Fibroblast of lung (primary cell): ENCODE measurements around the gene SOX13. TPM values are rescaled to one million over a fixed set of nuclear protein-coding genes. Genes with fewer than 3 reads are reported as not detected.
A peak's percentile ranks its signal among the peaks of the same experiment; 100 is the strongest.

Experiments
- DNase-seq, 2 donors: peaks; one replicate each; pipeline versions ENCODE4 v3.0.0 to v3.0.0-alpha.2; 2010; ENCODE audit warnings: low read depth in 2 of 2
- H2AFZ ChIP-seq: 2 replicates; pipeline ENCODE4 v1.5.1; 2012; ENCODE audit warnings: low read length, control low read depth, inconsistent platforms
- H3K27ac ChIP-seq: 2 replicates; pipeline ENCODE4 v1.5.1; 2011; ENCODE audit warnings: low read length, control low read depth; ENCODE audit not compliant: insufficient read depth
- H3K27me3 ChIP-seq: 2 replicates; pipeline ENCODE4 v1.5.1; 2011; ENCODE audit warnings: mild to moderate bottlenecking, low read length; ENCODE audit not compliant: control insufficient read depth, insufficient read depth
- H3K36me3 ChIP-seq: 2 replicates; pipeline ENCODE4 v1.5.1; 2011; ENCODE audit warnings: low read length; ENCODE audit not compliant: control insufficient read depth, insufficient read depth
- H3K4me1 ChIP-seq: 2 replicates; pipeline ENCODE4 v1.5.1; 2011; ENCODE audit warnings: low read length; ENCODE audit not compliant: control insufficient read depth, insufficient read depth; ENCODE audit errors: extremely low read depth
- H3K4me2 ChIP-seq: 2 replicates; pipeline ENCODE4 v1.5.1; 2011; ENCODE audit warnings: low read length, control low read depth; ENCODE audit not compliant: insufficient read depth; ENCODE audit errors: extremely low read depth
- H3K4me3 ChIP-seq, 4 experiments: fragments of 200-600 bp in 1 of 4; sonication (generic) in 1 of 4; replicated peaks in 1 of 4; 2 replicates each; pipeline ENCODE4 v1.5.1; 2011 to 2016; ENCODE audit warnings: low read length in 4 of 4, low read depth in 3 of 4, mild to moderate bottlenecking in 3 of 4, control low read depth in 2 of 4, inconsistent platforms in 1 of 4, mixed read lengths in 1 of 4; ENCODE audit not compliant: insufficient read depth in 1 of 4; ENCODE audit errors: control extremely low read depth in 1 of 4
- H3K79me2 ChIP-seq: 2 replicates; pipeline ENCODE4 v1.5.1; 2012; ENCODE audit warnings: mild to moderate bottlenecking, low read length, inconsistent platforms; ENCODE audit not compliant: control insufficient read depth, insufficient read depth
- H3K9ac ChIP-seq: 2 replicates; pipeline ENCODE4 v1.5.1; 2011; ENCODE audit warnings: mild to moderate bottlenecking, low read length, control low read depth; ENCODE audit not compliant: insufficient read depth
- H3K9me3 ChIP-seq: 2 replicates; pipeline ENCODE4 v1.5.1; 2012; ENCODE audit warnings: low read depth, low read length; ENCODE audit not compliant: control insufficient read depth, insufficient read depth
- H4K20me1 ChIP-seq: 2 replicates; pipeline ENCODE4 v1.5.1; 2011; ENCODE audit warnings: low read length; ENCODE audit not compliant: control insufficient read depth, insufficient read depth; ENCODE audit errors: extremely low read depth
- EZH2 ChIP-seq: IDR thresholded peaks from 2 replicates; pipeline ENCODE4 v1.5.1; 2012; ENCODE audit warnings: low read length, control low read depth, mild to moderate bottlenecking; ENCODE audit errors: missing control alignments
- polyA minus RNA-seq: library from RNA; depleted of rRNA, polyadenylated mRNA; stranded (reverse); fragments of >200 nt; gene quantifications from 2 replicates; pipeline ENCODE4 v1.2.3, GENCODE V29; 2011; ENCODE audit warnings: low replicate concordance
- polyA plus RNA-seq, 2 donors: library from polyadenylated mRNA; depleted of rRNA in 1 of 2; stranded (reverse) in 1 of 2; unstranded in 1 of 2; fragments of >200 nt; gene quantifications; 2 replicates each; pipeline ENCODE4 v1.2.1, GENCODE V29; 2011 to 2012; ENCODE audit warnings: missing spikeins in 1 of 2
- total RNA-seq: library from RNA; depleted of rRNA; stranded (reverse); fragments of >200 nt; gene quantifications from 2 replicates; pipeline ENCODE4 v1.2.1, GENCODE V29; 2014
- TF ChIP-seq, protein P1 (sequence below), 2 donors: IDR thresholded peaks in 1 of 2; conservative IDR thresholded peaks in 1 of 2; 1 replicate in 1 of 2; 2 replicates in 1 of 2; pipeline ENCODE4 v1.5.1; 2011 to 2012; ENCODE audit warnings: low read length in 2 of 2, control low read depth in 1 of 2, inconsistent platforms in 1 of 2, low read depth in 1 of 2, mild to moderate bottlenecking in 1 of 2

SOX13 gene
- total RNA-seq (1.5 and 2.0 TPM in 2 replicates), polyA plus RNA-seq (3.1 and 5.5 TPM in 2 replicates), polyA minus RNA-seq (5.0 and 20.1 TPM in 2 replicates)
- polyA plus RNA-seq (2012), result 2.5 and 5.2 TPM in 2 replicates

DNA sequence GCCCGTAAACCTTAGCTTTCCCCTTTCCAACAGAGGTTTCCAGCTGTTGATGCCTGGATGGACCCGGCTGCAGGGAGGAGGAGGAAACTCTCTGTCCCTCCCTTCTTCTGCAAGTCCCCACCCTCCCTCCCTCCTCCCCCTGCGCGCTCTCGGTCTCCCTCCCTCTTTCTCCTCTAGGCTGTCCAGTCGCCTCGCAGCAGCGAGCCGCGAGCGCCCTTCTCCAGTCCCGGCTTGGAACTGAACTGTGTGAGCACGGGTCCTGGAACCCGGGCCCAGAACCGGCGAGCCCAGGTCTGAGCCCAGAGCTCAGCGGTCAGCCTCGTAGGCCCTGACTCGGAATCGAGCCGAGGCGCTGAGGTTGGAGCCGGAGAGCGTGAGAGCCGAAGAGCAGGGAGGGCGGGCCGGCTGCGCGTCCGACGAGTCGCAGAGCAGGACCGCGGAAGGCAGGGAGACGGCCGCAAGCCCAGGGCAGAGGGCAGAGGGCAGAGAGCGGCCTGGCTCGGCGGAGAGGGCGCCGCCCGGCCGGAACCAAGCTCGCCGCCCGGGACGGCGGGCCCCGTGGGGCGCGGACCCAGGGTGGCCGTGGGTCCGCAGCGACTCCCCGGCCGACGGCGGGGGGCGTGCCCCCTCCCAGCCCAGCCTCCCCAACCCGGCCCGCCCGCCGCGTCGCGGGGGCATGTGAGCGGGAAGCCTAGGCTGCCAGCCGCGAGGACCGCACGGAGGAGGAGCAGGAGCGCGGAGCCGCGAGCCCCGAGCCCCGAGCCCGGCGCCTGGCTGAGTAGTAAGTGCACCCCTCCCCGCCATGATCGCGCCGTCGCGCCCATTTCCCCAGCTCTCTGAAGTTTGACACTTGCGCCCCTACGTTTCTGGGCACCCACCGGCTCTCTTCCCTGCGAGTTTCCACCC is at the start of gene SOX13:
SOX13 (plus strand) TSS at position 185 of the 906 bp plus-strand sequence. CDS start 39,801 bp downstream, outside the sequence.
- Histone ChIP-seq H3K4me2 (peak within 1 kb of the TSS; percentile 94), H3K27ac (peak within 1 kb of the TSS; percentile 52), H4K20me1 (no peaks in the 10 kb centered on the region), H3K9ac (peak within 1 kb of the TSS; percentile 67), H3K27me3 (no peaks in the 10 kb centered on the region), H3K9me3 (no peaks in the 10 kb centered on the region), H3K4me1 (peaks cover 11% of the 10 kb centered on the region), H3K79me2 (no peaks in the 10 kb centered on the region), H2AFZ (peak within 1 kb of the TSS; percentile 84), H3K36me3 (no peaks in the 10 kb centered on the region), H3K4me3 (peak within 1 kb of the TSS; percentile 47 to 72 (median 64))
- DNase-seq, result peak; percentile 88 to 91
- TF ChIP-seq, protein P1, sequence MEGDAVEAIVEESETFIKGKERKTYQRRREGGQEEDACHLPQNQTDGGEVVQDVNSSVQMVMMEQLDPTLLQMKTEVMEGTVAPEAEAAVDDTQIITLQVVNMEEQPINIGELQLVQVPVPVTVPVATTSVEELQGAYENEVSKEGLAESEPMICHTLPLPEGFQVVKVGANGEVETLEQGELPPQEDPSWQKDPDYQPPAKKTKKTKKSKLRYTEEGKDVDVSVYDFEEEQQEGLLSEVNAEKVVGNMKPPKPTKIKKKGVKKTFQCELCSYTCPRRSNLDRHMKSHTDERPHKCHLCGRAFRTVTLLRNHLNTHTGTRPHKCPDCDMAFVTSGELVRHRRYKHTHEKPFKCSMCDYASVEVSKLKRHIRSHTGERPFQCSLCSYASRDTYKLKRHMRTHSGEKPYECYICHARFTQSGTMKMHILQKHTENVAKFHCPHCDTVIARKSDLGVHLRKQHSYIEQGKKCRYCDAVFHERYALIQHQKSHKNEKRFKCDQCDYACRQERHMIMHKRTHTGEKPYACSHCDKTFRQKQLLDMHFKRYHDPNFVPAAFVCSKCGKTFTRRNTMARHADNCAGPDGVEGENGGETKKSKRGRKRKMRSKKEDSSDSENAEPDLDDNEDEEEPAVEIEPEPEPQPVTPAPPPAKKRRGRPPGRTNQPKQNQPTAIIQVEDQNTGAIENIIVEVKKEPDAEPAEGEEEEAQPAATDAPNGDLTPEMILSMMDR (conservative IDR thresholded peaks at IDR 0.05 in 1 of 2, IDR thresholded peaks at IDR 0.05 in 1 of 2; ENCODE audit: low read depth in 1 of 2, low read length in 2 of 2), result peak; percentile 9 to 22
- no peak for TF ChIP-seq EZH2

DNA sequence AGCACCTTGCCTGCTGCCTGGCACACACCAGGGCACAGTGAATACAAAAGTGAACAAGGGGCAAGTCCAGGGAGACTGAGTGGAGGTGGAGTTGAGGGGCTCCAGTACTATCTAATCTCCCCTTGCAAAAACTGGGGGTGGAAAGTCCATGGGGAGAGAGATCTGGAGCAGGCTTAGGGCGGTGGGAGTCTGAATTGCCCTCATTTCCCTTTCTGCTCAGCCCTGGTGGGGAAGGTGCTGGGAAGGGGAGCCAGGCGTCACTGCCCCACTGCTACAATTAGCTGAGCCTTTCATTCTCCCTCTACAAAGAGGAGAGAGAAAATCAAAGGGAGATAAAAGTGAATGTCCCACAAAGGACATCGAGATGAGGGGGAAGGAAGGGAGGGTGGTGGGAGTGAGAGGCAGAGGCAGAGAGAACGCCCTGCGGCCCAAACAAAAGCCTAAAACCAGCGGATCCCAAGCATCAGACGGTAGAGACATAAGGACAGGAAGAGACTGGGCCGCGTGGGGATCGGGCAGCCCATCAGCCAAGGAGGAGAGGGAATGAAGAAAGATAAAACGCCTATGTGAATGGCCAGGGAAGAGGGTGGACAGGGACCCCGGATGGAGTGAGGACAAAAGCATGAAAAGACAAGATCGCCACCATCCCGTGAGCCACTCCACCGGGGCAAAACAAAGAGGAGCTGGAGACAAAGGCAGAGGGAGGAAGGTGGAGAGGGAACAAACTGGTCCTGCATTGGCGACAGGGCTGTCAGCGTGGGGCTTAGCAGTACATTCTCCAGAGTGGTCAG is 46.8 kb upstream of the SOX13 start:
- H3K27me3 ChIP-seq, result peaks cover 17% of the 10 kb centered on the region
- H3K27ac ChIP-seq, result no peak overlapping the region
- H3K36me3 ChIP-seq, result no peaks in the 10 kb centered on the region
- no peak overlapping the region for H2AFZ ChIP-seq
- TF ChIP-seq, protein P1 (conservative IDR thresholded peaks at IDR 0.05 in 1 of 2, IDR thresholded peaks at IDR 0.05 in 1 of 2; ENCODE audit: low read depth in 1 of 2, low read length in 2 of 2), result no peak
- TF ChIP-seq EZH2, result no peak
- H3K9me3 ChIP-seq, result no peaks in the 10 kb centered on the region
- DNase-seq, result no peak
- H3K4me3 ChIP-seq, result no peak overlapping the region
- H3K4me1 ChIP-seq, result no peaks in the 10 kb centered on the region
- H4K20me1 ChIP-seq, result no peaks in the 10 kb centered on the region
- H3K4me2 ChIP-seq, result no peak overlapping the region
- H3K79me2 ChIP-seq, result no peaks in the 10 kb centered on the region
- no peak overlapping the region for H3K9ac ChIP-seq

DNA sequence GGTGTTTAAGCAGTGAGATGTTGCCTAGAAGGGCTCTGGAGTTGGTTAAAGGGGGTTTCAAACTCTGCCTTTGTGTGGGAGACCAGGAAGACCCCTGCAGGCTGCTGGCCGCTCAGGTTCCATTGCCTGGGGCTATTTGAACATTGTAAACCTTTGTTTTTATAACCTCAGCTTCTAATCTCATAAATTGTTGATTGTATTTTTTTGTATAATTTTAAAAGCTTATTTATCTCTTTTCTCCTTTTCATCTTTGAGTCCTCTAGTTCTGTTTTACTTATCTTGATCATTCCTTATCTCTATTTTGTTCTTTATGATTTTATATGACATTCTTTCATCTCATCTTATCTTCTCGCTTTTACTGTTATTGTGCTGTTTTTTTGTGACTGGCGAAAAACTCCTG is 45.5 kb upstream of the SOX13 start:
- Histone ChIP-seq H3K4me1 (no peaks in the 10 kb centered on the region), H3K9ac (no peak overlapping the region), H3K9me3 (no peaks in the 10 kb centered on the region), H3K36me3 (no peaks in the 10 kb centered on the region), H3K4me3 (no peak overlapping the region), H3K79me2 (no peaks in the 10 kb centered on the region), H4K20me1 (no peaks in the 10 kb centered on the region), H3K27me3 (peaks cover 17% of the 10 kb centered on the region), H3K4me2 (no peak overlapping the region), H2AFZ (no peak overlapping the region), H3K27ac (no peak overlapping the region)
- TF ChIP-seq EZH2, result no peak
- TF ChIP-seq, protein P1 (conservative IDR thresholded peaks at IDR 0.05 in 1 of 2, IDR thresholded peaks at IDR 0.05 in 1 of 2; ENCODE audit: low read depth in 1 of 2, low read length in 2 of 2), result no peak
- no peak for DNase-seq
